HG03460 (cell line): Measurements from ENCODE around the gene CYP2W1.
"Not testable (repeated sequence)": the region's sequence is repeated elsewhere in the genome, so short reads cannot be mapped to it uniquely, and the experiment has no call there.

Experiments used
- ATAC-seq: cut with Tn5 transposase; IDR thresholded peaks from one replicate; pipeline ENCODE4 v1.9.1; 2021; ENCODE audit not compliant: unreplicated experiment

CYP2W1 gene

GRCh38 chr7:949021-949934 lies 33.7 kb upstream of the CYP2W1 start:
- ATAC-seq, result no peak

GRCh38 chr7:951881-952547 lies 31.0 kb upstream of the CYP2W1 start:
- ATAC-seq, result no peak

- no peak for ATAC-seq
Measured at GRCh38 chr7:952548-953441, 30.2 kb upstream of the CYP2W1 start.

GRCh38 chr7:953547-954327 lies 29.2 kb upstream of the CYP2W1 start:
- ATAC-seq, result peak; percentile 17

GRCh38 chr7:954330-955238 lies 28.4 kb upstream of the CYP2W1 start, which contains the start of gene ADAP1:
Gene ADAP1, minus strand, starts transcription at chr7:954680. Its CDS starts 203 bp downstream, at chr7:954477.
- ATAC-seq, result peak; percentile 47

GRCh38 chr7:956031-956430 lies 26.9 kb upstream of the CYP2W1 start:
- no peak for ATAC-seq

- ATAC-seq, result no peak
Measured at GRCh38 chr7:957418-958220, 25.4 kb upstream of the CYP2W1 start.

GRCh38 chr7:958221-959200 lies 24.5 kb upstream of the CYP2W1 start:
- ATAC-seq, result no peak

GRCh38 chr7:959271-959670 lies 23.7 kb upstream of the CYP2W1 start:
- no peak for ATAC-seq

GRCh38 chr7:959740-960139 lies 23.2 kb upstream of the CYP2W1 start:
- not testable (repeated sequence) for ATAC-seq

- ATAC-seq, result no peak
Measured at GRCh38 chr7:960269-960871, 22.6 kb upstream of the CYP2W1 start.

- not testable (repeated sequence) for ATAC-seq
Measured at GRCh38 chr7:960972-961371, 22.0 kb upstream of the CYP2W1 start.

GRCh38 chr7:961546-962400 lies 21.2 kb upstream of the CYP2W1 start:
- ATAC-seq, result no peak

- ATAC-seq, result no peak
Measured at GRCh38 chr7:962401-963081, 20.4 kb upstream of the CYP2W1 start.
